ENCODE data around the gene SYNRG. TPM values are rescaled to one million over a fixed set of nuclear protein-coding genes. Genes with fewer than 3 reads are reported as not detected.
"Not testable (repeated sequence)": the region's sequence is repeated elsewhere in the genome, so short reads cannot be mapped to it uniquely, and the experiment has no call there.

The SYNRG gene, protein sequence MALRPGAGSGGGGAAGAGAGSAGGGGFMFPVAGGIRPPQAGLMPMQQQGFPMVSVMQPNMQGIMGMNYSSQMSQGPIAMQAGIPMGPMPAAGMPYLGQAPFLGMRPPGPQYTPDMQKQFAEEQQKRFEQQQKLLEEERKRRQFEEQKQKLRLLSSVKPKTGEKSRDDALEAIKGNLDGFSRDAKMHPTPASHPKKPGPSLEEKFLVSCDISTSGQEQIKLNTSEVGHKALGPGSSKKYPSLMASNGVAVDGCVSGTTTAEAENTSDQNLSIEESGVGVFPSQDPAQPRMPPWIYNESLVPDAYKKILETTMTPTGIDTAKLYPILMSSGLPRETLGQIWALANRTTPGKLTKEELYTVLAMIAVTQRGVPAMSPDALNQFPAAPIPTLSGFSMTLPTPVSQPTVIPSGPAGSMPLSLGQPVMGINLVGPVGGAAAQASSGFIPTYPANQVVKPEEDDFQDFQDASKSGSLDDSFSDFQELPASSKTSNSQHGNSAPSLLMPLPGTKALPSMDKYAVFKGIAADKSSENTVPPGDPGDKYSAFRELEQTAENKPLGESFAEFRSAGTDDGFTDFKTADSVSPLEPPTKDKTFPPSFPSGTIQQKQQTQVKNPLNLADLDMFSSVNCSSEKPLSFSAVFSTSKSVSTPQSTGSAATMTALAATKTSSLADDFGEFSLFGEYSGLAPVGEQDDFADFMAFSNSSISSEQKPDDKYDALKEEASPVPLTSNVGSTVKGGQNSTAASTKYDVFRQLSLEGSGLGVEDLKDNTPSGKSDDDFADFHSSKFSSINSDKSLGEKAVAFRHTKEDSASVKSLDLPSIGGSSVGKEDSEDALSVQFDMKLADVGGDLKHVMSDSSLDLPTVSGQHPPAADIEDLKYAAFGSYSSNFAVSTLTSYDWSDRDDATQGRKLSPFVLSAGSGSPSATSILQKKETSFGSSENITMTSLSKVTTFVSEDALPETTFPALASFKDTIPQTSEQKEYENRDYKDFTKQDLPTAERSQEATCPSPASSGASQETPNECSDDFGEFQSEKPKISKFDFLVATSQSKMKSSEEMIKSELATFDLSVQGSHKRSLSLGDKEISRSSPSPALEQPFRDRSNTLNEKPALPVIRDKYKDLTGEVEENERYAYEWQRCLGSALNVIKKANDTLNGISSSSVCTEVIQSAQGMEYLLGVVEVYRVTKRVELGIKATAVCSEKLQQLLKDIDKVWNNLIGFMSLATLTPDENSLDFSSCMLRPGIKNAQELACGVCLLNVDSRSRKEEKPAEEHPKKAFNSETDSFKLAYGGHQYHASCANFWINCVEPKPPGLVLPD (N-terminal part only)
- 11.4 and 29.8 TPM in 2 replicates for total RNA-seq (2014; rRNA removed; shearing (Covaris generic))

DNA sequence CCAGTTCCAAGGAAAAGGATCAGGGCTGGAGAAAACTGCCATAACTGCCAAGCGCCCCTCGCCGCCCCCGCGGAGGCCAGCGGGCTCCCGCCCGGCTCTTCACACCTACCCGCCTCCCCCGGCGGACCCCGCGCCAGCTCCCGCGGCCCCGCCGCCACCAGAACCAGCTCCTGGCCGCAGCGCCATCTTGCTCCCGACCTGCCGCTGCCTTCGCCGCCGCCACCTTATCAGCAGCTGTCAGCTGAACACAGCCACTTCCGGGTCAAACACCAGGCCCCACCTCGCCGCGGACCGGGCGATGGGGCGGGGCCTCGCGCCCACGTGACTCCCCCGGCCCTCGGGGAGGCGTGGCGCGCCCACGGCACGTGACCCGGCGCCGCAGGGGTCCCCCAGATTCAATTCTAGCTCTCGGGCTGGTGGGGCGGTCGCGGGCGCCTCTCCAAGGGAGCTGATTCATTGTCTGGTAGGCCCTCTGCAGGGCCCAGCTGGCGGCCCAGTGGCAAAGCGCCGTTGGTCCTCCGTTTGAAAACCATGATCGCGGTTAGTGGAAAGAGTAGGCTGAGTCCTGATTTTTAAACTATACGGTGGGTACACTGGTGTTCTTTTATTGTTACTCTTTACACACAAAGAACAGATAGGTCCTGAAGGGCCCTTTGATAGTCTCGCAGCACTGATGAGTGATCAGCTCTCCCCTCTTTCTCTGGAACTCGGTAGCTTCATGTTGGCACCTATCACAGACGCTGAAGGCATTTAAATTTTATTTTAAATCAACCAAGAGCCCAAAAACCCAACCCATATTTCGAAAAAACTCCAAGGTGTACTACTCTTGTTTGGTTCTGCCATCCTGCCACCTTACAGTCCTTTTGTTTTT is at the start of gene SYNRG:
TSS of gene SYNRG (minus strand) at position 249 of the 871 bp plus-strand sequence. CDS start at position 186, 63 bp downstream.
- DNase-seq (ENCODE audit: low spot score), result peak; percentile 96
- in situ Hi-C loops (cut with HindIII; ENCODE audit: low sequenced_read_pairs), result no loop called here

DNA sequence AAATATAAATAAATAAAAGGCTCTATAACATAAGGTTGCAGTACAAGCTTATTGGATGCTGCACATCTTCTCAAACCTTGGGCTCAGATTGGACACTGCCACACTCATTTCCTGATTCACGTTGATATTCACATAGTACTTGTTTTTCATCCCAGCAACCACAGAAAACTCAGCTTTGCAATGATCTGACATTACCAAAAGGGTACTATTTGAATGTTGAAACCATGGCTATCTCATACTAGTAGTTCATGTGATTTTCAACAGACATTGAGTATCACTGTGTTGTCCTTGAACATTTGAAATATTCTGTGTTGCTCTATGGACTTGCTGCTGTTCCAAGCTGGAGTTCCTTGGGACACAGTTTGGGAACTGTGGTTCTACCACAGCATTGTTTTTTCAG is 48.0 kb upstream of the SYNRG start:
- in situ Hi-C loops (cut with HindIII; ENCODE audit: low sequenced_read_pairs), result no loop called here
- DNase-seq (ENCODE audit: low spot score), result no peak

DNA sequence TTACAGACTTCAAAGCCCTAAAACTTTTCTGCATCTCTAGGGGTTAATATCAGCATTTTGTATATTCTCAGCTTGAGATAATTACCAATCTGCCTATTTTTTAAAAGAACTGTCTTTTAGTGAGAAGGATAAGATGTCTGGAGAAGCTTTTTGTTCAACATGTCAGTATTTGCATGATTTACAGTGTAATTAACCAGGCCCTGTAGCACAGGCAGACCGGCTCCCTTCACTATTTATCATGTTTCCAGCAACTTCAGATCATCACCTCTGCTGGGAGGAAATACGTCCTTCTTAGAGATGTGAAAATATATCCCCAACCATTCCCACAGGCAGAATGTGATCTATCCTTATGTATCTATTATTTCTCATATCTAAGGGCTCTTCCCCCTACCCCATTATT is 42.6 kb upstream of the SYNRG start:
- in situ Hi-C loops (cut with HindIII; ENCODE audit: low sequenced_read_pairs), result no loop called here
- no peak for DNase-seq (ENCODE audit: low spot score)

DNA sequence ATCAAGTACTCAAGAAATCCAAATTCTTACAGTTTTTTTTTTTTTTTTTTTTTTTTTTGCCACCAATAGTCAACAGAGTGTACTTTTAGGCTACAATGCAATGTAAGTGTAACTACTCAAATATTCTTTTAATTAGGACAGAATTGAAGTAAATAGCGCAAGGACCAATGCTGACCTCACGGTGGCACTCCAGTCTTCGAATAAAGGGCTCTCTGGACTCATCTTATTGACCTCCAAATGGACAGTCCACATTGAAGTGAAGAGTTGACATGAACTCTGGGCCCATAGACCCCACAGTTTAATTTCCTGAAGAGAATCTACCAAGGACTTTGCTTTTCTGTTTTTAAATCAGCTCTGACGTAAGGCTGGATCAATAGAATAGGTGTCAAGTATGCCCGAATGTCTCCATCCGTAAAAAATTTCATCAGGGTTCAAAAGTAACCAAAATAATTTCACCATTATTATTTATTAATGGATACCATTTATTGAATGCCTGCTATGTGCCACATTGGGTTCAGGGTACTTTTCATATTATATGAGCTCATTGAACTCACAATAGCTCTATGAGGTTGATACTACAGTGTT is 41.3 kb upstream of the SYNRG start:
- in situ Hi-C loops (cut with HindIII; ENCODE audit: low sequenced_read_pairs), result no loop called here
- peak; percentile 34 for DNase-seq (ENCODE audit: low spot score)

DNA sequence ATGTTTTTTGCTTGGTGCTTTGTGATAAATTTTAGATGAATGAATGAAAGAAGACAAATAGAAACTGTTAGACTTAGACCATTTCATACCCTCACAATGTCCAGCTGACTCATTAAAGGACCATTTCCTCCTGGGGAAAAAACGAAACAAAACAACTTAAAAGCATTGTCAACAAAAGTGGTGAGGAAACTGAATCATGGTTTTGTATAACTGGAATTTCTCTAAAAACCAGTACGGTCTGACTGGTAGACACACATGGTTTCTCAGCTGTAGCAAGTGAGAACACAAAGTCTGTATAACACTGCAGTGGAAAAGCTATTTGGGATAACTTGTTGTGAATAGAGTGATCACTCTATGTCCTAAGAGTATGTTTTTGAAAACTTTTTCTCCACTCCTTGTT is 39.3 kb upstream of the SYNRG start:
- no peak for DNase-seq (ENCODE audit: low spot score)

DNA sequence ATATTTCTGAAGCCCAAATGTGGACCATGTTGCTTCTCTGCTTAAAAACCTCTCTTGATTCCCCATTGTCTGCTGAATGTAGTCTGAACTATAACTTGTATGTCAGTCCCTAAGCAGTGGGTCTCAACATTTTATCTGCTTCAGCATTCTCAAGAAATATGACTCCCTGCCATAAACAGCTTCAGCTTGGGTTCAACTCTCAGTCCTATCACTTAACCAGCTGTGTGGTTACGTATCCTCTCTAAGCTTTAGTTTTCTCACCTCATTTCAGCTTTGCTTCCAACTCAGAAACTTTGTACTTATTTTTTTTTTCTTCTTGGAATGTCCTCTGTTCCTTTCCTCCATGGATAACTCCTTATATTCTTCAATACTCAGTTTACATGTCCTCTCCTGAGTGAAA is 38.6 kb upstream of the SYNRG start:
- in situ Hi-C loops (cut with HindIII; ENCODE audit: low sequenced_read_pairs), result no loop called here
- DNase-seq (ENCODE audit: low spot score), result no peak

More for the DNA sequence above, 39.3 kb upstream of the SYNRG start:
- in situ Hi-C loops (cut with HindIII; ENCODE audit: low sequenced_read_pairs), result no loop called here

DNA sequence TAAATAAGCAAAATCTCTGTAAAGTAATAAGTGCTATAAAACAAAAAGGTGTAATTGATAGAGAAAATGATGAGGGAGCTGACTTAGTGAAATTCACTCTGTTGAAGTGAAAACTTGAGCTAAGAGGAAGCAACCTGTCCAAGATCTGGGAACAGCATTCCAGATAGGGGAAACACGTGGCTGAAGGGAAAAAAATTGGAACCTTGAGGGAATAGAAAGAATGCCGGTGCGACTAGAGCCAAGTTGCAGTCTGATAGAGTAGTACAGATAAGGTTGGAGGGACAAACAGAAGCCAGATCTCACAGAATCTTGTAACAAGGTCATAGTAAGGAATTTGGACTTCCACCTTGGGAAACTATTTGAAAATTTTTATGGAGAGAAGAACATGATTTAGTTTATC is 34.7 kb upstream of the SYNRG start:
- in situ Hi-C loops (cut with HindIII; ENCODE audit: low sequenced_read_pairs), result no loop called here

DNA sequence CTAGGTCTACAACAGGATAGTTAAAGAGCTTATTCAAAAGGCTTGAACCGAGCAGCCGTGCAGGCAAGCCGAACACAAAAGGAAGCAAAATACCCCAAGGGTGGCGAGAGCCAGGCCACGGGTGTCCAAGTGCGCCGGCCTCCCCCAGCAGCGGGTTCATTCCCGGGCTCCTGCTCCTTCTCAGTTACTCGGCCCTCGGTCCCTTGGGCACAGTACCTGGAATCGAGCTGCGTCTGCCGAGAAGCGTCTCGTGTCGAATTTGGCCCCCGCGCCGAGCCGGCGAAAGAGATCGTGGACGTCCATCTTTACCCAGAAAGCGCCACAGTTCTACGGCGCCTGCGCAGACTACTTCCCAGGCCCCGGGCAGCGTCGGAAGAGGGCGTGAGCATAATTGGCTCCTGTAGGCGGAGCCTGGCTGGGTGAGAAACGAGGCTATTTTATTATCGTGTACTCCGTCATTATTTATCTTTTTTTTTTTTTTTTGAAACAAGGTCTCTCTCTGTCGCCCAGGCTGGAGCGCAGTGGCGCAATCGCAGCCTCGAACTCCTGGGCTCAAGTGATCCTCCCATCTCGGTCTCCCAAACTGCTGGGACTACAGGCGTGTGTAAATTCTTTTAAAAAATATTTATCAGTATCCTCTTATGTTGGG is 34.0 kb upstream of the SYNRG start, which contains the start of gene DDX52:
TSS of gene DDX52 (minus strand) at position 329 of the 649 bp plus-strand sequence. CDS start at position 303, 26 bp downstream.
- DNase-seq (ENCODE audit: low spot score), result peak; percentile 92
- in situ Hi-C loops (cut with HindIII; ENCODE audit: low sequenced_read_pairs), result no loop called here

More for the DNA sequence above, 34.7 kb upstream of the SYNRG start:
- peak; percentile 41 for DNase-seq (ENCODE audit: low spot score)

DNA sequence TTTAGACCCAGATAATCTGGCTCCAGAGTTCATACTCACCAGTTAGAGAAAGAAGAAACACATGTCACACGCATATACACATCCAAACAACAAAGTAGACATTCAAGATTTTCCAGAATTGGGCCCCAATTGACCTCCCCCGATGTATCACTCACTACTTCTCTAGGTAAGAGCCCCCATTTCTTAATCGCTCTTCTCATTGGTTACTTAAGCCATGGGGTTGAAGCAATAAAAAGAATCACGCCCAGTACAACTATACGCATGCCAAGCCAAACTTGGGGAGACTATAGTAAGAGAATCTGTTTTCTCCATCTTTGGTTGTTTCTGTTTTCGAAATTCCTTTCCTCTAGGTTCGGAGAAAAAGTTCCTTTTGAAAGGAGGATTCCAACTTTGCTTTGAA is 33.5 kb upstream of the SYNRG start:
- in situ Hi-C loops (cut with HindIII; ENCODE audit: low sequenced_read_pairs), result no loop called here
- peak; percentile 25 for DNase-seq (ENCODE audit: low spot score)

DNA sequence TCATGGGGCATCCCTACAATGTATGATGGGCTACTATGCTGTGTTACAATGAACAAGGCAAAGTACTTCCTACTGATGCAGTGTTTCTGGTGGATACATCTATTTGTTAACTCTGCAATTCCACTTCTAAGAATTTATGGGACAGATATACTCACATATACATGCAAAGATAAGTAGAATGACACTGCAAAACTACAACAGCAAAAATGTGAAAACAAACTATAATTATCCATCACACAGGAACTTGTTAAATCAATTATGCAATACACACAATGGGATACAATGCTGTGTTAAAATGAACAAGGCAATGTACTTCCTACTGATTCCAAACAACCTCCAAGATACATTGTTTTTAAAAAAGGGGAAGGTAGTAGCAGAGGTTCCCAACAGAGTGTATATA is 30.8 kb upstream of the SYNRG start:
- in situ Hi-C loops (cut with HindIII; ENCODE audit: low sequenced_read_pairs), result no loop called here
- DNase-seq (ENCODE audit: low spot score), result no peak

DNA sequence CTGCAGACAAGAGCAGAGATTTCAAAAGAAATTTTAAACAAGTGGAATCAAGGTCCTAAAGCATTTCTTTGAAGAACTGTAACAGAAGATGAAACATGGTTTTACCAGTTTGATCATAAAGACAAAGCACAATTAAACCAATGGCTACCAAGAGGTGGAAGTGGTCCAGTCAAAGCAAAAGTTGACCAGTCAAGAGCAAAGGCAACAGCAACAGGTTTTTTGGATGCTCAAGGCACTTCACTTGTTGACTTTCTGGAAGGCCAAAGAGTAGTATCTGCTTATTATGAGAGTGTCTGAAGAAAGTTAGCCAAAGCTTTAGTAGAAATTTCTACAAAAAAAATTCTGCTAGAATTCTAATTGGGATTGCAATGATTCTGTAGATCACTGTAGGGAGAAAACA is 28.7 kb upstream of the SYNRG start:
- DNase-seq (ENCODE audit: low spot score), result no peak
- in situ Hi-C loops (cut with HindIII; ENCODE audit: low sequenced_read_pairs), result no loop called here

DNA sequence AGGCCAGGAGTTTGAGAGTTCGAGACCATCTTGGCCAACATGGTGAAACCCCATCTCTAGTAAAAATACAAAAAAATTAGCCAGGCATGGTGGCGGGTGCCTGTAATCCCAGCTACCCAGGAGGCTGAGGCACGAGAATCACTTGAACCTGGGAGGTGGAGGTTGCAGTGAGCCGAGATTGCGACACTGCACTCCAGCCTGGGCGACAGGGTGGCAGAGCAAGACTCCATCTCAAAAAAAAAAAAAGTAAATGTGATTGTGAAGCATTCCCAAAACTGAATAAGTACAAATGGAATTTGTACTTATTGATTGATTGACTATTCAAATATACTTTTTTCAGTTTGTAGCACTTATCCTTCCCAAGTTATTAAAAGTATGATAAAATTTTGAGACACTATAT is 7.2 kb upstream of the SYNRG start:
- in situ Hi-C loops (cut with HindIII; ENCODE audit: low sequenced_read_pairs), result not testable (repeated sequence)

DNA sequence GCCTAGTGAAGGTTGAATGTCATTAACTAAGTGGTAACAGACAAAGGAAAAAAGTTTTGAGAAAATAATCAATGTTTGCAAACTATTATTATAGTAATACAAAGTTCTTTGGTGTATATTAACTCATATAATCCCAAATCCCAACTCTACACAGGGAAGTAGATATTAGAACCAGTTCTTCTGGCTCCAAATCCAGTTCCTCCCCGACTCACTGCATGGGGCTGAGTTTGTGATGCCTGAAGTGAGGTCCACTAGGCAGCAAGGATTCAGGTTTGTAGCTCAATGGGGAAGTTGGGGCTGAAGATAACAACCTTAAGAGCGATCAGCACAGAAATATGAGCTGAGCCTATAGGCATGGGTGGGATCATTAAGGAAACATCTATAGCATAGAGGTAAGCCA is 5.6 kb upstream of the SYNRG start:
- in situ Hi-C loops (cut with HindIII; ENCODE audit: low sequenced_read_pairs), result no loop called here
- no peak for DNase-seq (ENCODE audit: low spot score)

More for the DNA sequence above, 7.2 kb upstream of the SYNRG start:
- DNase-seq (ENCODE audit: low spot score), result not testable (repeated sequence)

DNA sequence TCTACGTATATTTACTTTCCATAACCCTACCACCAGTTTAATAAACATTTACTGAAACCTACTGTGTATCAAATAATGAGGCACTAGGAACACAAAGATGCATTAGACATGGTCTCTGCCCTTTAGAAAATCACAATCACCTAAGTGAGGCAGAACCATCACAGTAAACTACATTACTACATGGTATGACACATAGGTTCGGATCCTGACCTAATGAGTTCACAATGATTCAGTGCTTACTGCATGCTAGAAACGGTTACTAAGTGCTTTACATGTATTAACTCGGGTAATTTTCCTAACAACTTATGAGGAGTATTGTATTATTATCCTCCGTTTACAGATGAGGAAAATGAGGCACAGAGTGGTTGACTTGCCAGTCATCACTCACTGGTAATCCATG is 5.2 kb upstream of the SYNRG start:
- in situ Hi-C loops (cut with HindIII; ENCODE audit: low sequenced_read_pairs), result no loop called here
- no peak for DNase-seq (ENCODE audit: low spot score)

DNA sequence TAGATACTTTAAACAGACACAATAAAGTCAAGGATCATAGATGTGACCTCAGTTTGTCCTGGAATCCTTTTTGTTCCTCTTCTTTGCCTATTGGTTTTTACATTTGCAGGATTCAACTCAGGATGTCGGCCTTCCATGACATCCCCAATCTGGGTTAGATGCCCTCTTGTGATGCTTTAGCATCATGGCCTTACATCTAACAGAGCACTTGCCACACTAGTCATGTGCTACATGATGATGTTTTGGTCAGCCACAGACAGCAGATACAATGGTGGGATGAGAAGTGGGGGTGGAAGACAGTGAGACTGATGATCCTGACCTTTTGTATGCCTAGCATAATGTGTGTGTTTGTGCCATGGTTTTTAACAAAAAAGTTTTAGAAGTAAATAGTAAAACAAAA is 1.8 kb upstream of the SYNRG start:
- in situ Hi-C loops (cut with HindIII; ENCODE audit: low sequenced_read_pairs), result no loop called here
- no peak for DNase-seq (ENCODE audit: low spot score)

DNA sequence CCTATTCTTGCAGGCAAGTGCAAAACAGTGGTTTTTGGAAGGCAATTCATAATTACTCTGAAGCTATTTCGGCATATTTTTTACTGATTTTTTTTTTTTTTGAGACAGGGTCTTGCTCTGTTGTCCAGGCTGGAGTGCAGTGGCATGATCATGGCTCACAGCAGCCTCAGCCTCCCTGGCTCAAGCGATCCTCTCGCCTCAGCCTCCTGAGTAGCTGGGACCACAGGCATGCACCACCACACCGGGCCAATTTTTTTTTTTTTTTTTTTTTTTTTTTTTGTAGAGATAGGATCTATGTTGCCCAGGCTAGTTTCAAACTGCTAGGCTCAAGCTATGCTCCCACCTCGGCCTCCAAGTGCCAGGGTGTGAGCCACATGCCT is 813 bp upstream of the SYNRG start:
- in situ Hi-C loops (cut with HindIII; ENCODE audit: low sequenced_read_pairs); DNase-seq (ENCODE audit: low spot score): not testable (repeated sequence)

DNA sequence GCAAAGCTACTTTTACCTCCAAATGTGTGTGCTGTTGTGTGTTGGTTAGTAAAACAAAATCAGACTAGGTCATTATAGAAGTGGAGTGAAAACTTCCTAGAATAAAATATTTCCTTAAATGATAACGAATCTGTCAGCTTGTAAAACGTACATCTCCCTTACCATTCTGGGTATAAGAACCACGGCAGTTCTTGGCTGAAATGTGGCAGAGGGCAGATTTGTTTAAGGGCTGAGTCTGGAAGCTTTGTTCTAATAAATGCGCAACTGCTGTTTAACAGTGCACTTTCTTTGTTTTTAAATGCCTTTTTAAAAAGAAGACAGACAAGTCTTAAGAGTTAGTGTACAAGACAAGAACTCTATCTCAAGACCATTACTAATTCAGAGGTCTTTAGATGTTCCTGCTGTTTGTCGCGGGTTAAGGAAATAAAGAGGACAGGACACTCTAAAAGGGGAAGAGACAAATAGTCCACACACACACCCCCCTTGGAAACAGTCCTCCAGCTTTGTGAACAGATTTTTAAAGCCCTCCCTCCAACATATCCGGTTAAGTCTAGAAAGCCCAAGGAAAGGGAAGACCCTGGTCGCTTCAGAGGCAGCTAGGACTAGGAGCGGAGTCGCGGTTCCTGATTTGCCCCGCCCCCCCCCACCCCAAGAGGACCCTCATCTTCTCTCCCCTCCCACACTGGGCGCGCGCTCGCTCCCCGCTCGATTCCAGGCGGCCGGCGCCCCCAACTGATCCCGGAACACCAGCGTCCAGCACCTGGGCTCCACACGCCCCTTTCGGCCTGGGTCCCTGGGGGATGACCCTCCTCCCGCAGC is 658 bp downstream of the SYNRG start:
- peak; percentile 55 for DNase-seq (ENCODE audit: low spot score)

More for the DNA sequence above, 658 bp downstream of the SYNRG start:
- in situ Hi-C loops (cut with HindIII; ENCODE audit: low sequenced_read_pairs), result no loop called here

Measured in G401 (cell line).